Esophagus squamous epithelium (tissue), 5 donors: Measurements from ENCODE around the gene RBM12. TPM values are rescaled to one million over a fixed set of nuclear protein-coding genes. Genes with fewer than 3 reads are reported as not detected.
"Not testable (repeated sequence)": the region's sequence is repeated elsewhere in the genome, so short reads cannot be mapped to it uniquely, and the experiment has no call there.

Experiments
- DNase-seq: peaks from one replicate; lab custom pipeline; 2025; lab: John Stamatoyannopoulos, UW
- H3K27ac ChIP-seq, 4 donors: fragments of 200-600 bp; sonication (generic); one replicate each; pipeline ENCODE4 v1.5.1; 2016 to 2019; ENCODE audit warnings: mild to moderate bottlenecking in 1 of 4
- H3K27me3 ChIP-seq, 4 donors: fragments of 200-600 bp; sonication (generic); 1 replicate in 3 of 4; 2 replicates in 1 of 4; pipeline versions ENCODE4 v1.5.1 to v1.6.0; 2017 to 2021; ENCODE audit warnings: antibody characterized with exemption in 1 of 4
- H3K36me3 ChIP-seq, 3 donors: fragments of 200-600 bp; sonication (generic); one replicate each; pipeline ENCODE4 v1.5.1; 2016 to 2019
- H3K4me1 ChIP-seq, 3 donors: fragments of 200-600 bp; sonication (generic); one replicate each; pipeline ENCODE4 v1.5.1; 2017 to 2019
- H3K4me3 ChIP-seq, 4 donors: fragments of 200-600 bp; sonication (generic); 1 replicate in 3 of 4; 2 replicates in 1 of 4; pipeline ENCODE4 v1.5.1; 2016 to 2019; ENCODE audit warnings: mild to moderate bottlenecking in 2 of 4, moderate library complexity in 1 of 4
- H3K9me3 ChIP-seq, 3 donors: fragments of 200-600 bp; sonication (generic); one replicate each; pipeline ENCODE4 v1.5.1; 2016 to 2019
- CTCF ChIP-seq, 6 experiments: fragments of 450-650 bp in 4 of 6; fragments of 200-600 bp in 2 of 6; sonication (generic) in 2 of 6; IDR thresholded peaks; one replicate each; pipeline ENCODE4 v1.5.1; 2016 to 2019; ENCODE audit warnings: antibody characterized with exemption in 6 of 6, mild to moderate bottlenecking in 4 of 6, moderate library complexity in 4 of 6
- POLR2A ChIP-seq, 4 donors: fragments of 450-650 bp; IDR thresholded peaks; one replicate each; pipeline ENCODE4 v1.6.1; 2017; ENCODE audit warnings: antibody characterized with exemption in 4 of 4, mild to moderate bottlenecking in 4 of 4, moderate library complexity in 3 of 4
- WGBS, 2 donors: methylation state at CpG; one replicate each; pipeline ENCODE4 v1.1.5; 2018; 5-methylcytosine and 5-hydroxymethylcytosine counted together
- intact Hi-C: fragments of 100-400 bp; cut with DNase I; formaldehyde crosslinking; loops from one replicate; pipeline ENCODE4 v1.15.0; 2022
- total RNA-seq, 4 donors: library from RNA; depleted of rRNA; stranded (reverse); fragments of >200 nt; gene quantifications; one replicate each; pipeline ENCODE4 v1.1.0, GENCODE V29; 2016
- donor health status: DM: yes; HTN: yes; CAD: no.

The RBM12 gene
- total RNA-seq, 4 donors from 2014 or later, result 14.2 to 35.5 (median 30.0) TPM

GRCh38 chr20:35710884-35711587, 46.3 kb upstream of the RBM12 start:
- Histone ChIP-seq H3K4me3 (no peak overlapping the region), H3K9me3 (no peaks in the 10 kb centered on the region), H3K4me1 (peaks cover 0 to 42% (median 6%) of the 10 kb centered on the region in 3 donors), H3K36me3 (peaks cover 18 to 100% (median 46%) of the 10 kb centered on the region in 3 donors), H3K27me3 (no peaks in the 10 kb centered on the region), H3K27ac (no peak overlapping the region)
- WGBS, 2 donors, result 54 to 55% methylated on average over 6 of the region's 6 CpGs
- TF ChIP-seq POLR2A (IDR thresholded peaks at IDR 0.05) (no peak), CTCF (IDR thresholded peaks at IDR 0.05) (no peak)
- intact Hi-C loops, result no loop called here
- no peak for DNase-seq

GRCh38 chr20:35710039-35710438, 45.3 kb upstream of the RBM12 start:
- intact Hi-C loops, result no loop called here
- Histone ChIP-seq H3K36me3 (peaks cover 13 to 100% (median 45%) of the 10 kb centered on the region in 3 donors), H3K4me1 (peaks cover 0 to 38% (median 6%) of the 10 kb centered on the region in 3 donors), H3K9me3 (no peaks in the 10 kb centered on the region), H3K27me3 (no peaks in the 10 kb centered on the region), H3K27ac (no peak overlapping the region), H3K4me3 (no peak overlapping the region)
- TF ChIP-seq CTCF (IDR thresholded peaks at IDR 0.05), result no peak
- TF ChIP-seq POLR2A (IDR thresholded peaks at IDR 0.05), result no peak
- no peak for DNase-seq

DNA sequence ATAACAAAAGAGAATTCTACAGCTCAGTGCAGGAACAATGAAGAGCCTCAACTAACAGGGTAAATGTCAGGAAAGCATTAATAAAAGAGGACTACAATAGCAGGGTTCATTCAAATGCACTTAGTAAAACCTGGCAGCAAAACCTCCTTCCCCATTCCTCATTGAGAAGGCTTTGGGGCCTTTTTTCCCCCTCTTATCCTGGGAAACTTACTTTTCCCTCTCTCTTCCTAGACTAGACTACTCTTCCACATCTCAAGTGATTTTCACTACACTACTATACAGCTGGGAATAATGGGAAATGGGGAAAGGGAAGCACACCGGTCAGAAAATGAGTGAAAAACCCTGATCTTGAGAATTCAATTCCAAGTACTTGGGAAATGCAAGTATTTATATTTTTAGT, 44.6 kb upstream of the RBM12 start:
- Histone ChIP-seq H3K27me3 (no peaks in the 10 kb centered on the region), H3K4me1 (peaks cover 0 to 37% (median 6%) of the 10 kb centered on the region in 3 donors), H3K9me3 (no peaks in the 10 kb centered on the region), H3K27ac (no peak overlapping the region), H3K36me3 (peaks cover 20 to 100% (median 48%) of the 10 kb centered on the region in 3 donors), H3K4me3 (no peak overlapping the region)
- TF ChIP-seq CTCF (IDR thresholded peaks at IDR 0.05) (no peak), POLR2A (IDR thresholded peaks at IDR 0.05) (no peak)
- WGBS, 2 donors, result 83 to 84% methylated on average over 1 of the region's 1 CpG
- intact Hi-C loops, result no loop called here
- no peak for DNase-seq

DNA sequence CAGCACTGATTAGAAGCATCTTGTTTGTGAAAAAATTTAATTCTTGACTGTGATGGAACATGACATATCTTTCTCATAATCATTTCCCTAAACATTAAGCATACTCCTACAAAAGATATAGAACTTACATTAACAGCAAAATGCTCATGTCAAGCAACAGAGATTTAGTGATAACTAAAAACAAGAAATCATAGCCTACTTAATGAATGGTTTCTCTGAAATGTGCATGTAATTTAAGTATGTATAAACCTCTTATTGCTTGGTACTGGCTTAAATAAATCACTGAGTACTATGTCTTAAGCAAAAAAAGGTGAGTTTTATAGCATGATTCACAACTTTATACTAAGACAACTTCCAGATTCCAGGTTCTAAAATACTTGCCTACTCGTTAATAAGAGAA, 43.8 kb upstream of the RBM12 start:
- no peak for DNase-seq
- intact Hi-C loops, result no loop called here
- Histone ChIP-seq H3K9me3 (no peaks in the 10 kb centered on the region), H3K27me3 (no peaks in the 10 kb centered on the region), H3K4me3 (no peak overlapping the region), H3K36me3 (peaks cover 22 to 100% (median 50%) of the 10 kb centered on the region in 3 donors), H3K27ac (no peak overlapping the region), H3K4me1 (peaks cover 0 to 40% (median 6%) of the 10 kb centered on the region in 3 donors)
- TF ChIP-seq POLR2A (IDR thresholded peaks at IDR 0.05) (no peak), CTCF (IDR thresholded peaks at IDR 0.05) (no peak)
- 32 to 55% methylated on average over 1 of the region's 1 CpG for WGBS, 2 donors

GRCh38 chr20:35706591-35707529, 42.2 kb upstream of the RBM12 start:
- intact Hi-C loops, H3K27ac ChIP-seq, H3K9me3 ChIP-seq, DNase-seq, H3K27me3 ChIP-seq, H3K4me3 ChIP-seq: not testable (repeated sequence)
- Histone ChIP-seq H3K4me1 (peaks cover 0 to 37% (median 6%) of the 10 kb centered on the region in 3 donors), H3K36me3 (peaks cover 24 to 100% (median 46%) of the 10 kb centered on the region in 3 donors)
- WGBS, 2 donors, result 88 to 89% methylated on average over 16 to 17 of the region's 17 CpGs

GRCh38 chr20:35705894-35706293, 41.2 kb upstream of the RBM12 start:
- H3K4me3 ChIP-seq, intact Hi-C loops, H3K9me3 ChIP-seq, H3K27ac ChIP-seq, H3K27me3 ChIP-seq, DNase-seq: not testable (repeated sequence)
- H3K4me1 ChIP-seq, result peaks cover 0 to 35% (median 4%) of the 10 kb centered on the region in 3 donors
- peaks cover 19 to 99% (median 46%) of the 10 kb centered on the region in 3 donors for H3K36me3 ChIP-seq
- 80 to 84% methylated on average over 11 of the region's 11 CpGs for WGBS, 2 donors
